Measurements from ENCODE around the gene NR1D2.

- TF ChIP-seq CTCF (IDR thresholded peaks at IDR 0.05) = no peak
- TF ChIP-seq POLR2A (IDR thresholded peaks at IDR 0.05) = no peak
- TF ChIP-seq EP300 (IDR thresholded peaks at IDR 0.05) = no peak
These were observed 25.5 kb upstream of the NR1D2 start for GRCh38 chr3:23919628-23920027.

Data from stomach (tissue), 4 donors.